Endothelial cell (in vitro differentiated cells): ENCODE results near the gene NCOA3. TPM values are rescaled to one million over a fixed set of nuclear protein-coding genes. Genes with fewer than 3 reads are reported as not detected.

Experiments
- DNase-seq: peaks from one replicate; pipeline ENCODE4 v3.0.0; 2021; ENCODE audit warnings: low spot score
- H3K27ac Mint-ChIP-seq: one replicate; pipeline ENCODE4 v1.8.0; 2021; ENCODE audit warnings: mixed read lengths, inconsistent platforms; ENCODE audit not compliant: unreplicated experiment
- H3K27me3 Mint-ChIP-seq: one replicate; pipeline ENCODE4 v1.8.0; 2021; ENCODE audit warnings: mild to moderate bottlenecking, moderate library complexity, mixed read lengths, inconsistent platforms; ENCODE audit not compliant: unreplicated experiment
- H3K36me3 Mint-ChIP-seq: one replicate; pipeline ENCODE4 v1.8.0; 2021; ENCODE audit warnings: mild to moderate bottlenecking, low read depth, mixed read lengths, inconsistent platforms; ENCODE audit not compliant: unreplicated experiment
- H3K4me1 Mint-ChIP-seq: one replicate; pipeline ENCODE4 v1.8.0; 2021; ENCODE audit warnings: mild to moderate bottlenecking, mixed read lengths, inconsistent platforms; ENCODE audit not compliant: unreplicated experiment
- H3K4me3 Mint-ChIP-seq: one replicate; pipeline ENCODE4 v1.8.0; 2021; ENCODE audit warnings: mild to moderate bottlenecking, mixed read lengths, inconsistent platforms; ENCODE audit not compliant: unreplicated experiment
- H3K9me3 Mint-ChIP-seq: one replicate; pipeline ENCODE4 v1.8.0; 2021; ENCODE audit warnings: mixed read lengths, inconsistent platforms; ENCODE audit not compliant: unreplicated experiment
- CTCF ChIP-seq: fragments of 200-600 bp; sonication (generic); IDR thresholded peaks from one replicate; pipeline ENCODE4 v1.5.0; 2021; ENCODE audit warnings: antibody characterized with exemption; ENCODE audit not compliant: unreplicated experiment
- total RNA-seq: library from RNA; stranded (reverse); fragmentation: NEBNext Ultra II Directional; extraction: Animal tissue kit (Norgen Biotek cat#: 25700); gene quantifications from one replicate; pipeline ENCODE4 v1.2.1, GENCODE V29; 2021; ENCODE audit not compliant: unreplicated experiment

NCOA3 gene
- total RNA-seq, 1 donor from 2014 or later, result 54.8 TPM

- H3K27ac Mint-ChIP-seq, result no peak overlapping the region
- peaks cover 12% of the 10 kb centered on the region for H3K4me1 Mint-ChIP-seq
- TF ChIP-seq CTCF, result no peak
- DNase-seq, result no peak
- H3K36me3 Mint-ChIP-seq, result no peaks in the 10 kb centered on the region
- no peaks in the 10 kb centered on the region for H3K27me3 Mint-ChIP-seq
- H3K4me3 Mint-ChIP-seq, result no peak overlapping the region
- H3K9me3 Mint-ChIP-seq, result no peaks in the 10 kb centered on the region
These were observed 44.7 kb downstream of the NCOA3 start for GRCh38 chr20:47546184-47547033.

- Mint-ChIP-seq H3K36me3 (no peaks in the 10 kb centered on the region), H3K27me3 (no peaks in the 10 kb centered on the region), H3K4me1 (peaks cover 12% of the 10 kb centered on the region), H3K27ac (no peak overlapping the region), H3K4me3 (no peak overlapping the region), H3K9me3 (no peaks in the 10 kb centered on the region)
- no peak for DNase-seq
- no peak for TF ChIP-seq CTCF
These were observed 45.3 kb downstream of the NCOA3 start for GRCh38 chr20:47547034-47547387.

- H3K36me3 Mint-ChIP-seq, result no peaks in the 10 kb centered on the region
- no peak for TF ChIP-seq CTCF
- H3K27me3 Mint-ChIP-seq, result peaks cover 1% of the 10 kb centered on the region
- DNase-seq, result no peak
- no peak overlapping the region for H3K4me3 Mint-ChIP-seq
- H3K4me1 Mint-ChIP-seq, result peaks cover 8% of the 10 kb centered on the region
- no peaks in the 10 kb centered on the region for H3K9me3 Mint-ChIP-seq
- no peak overlapping the region for H3K27ac Mint-ChIP-seq
These were observed 48.0 kb downstream of the NCOA3 start for GRCh38 chr20:47549671-47550070.

GRCh38 chr20:47551222-47551621 is 49.5 kb downstream of the NCOA3 start:
- no peak overlapping the region for H3K4me3 Mint-ChIP-seq
- TF ChIP-seq CTCF, result no peak
- DNase-seq, result no peak
- H3K27me3 Mint-ChIP-seq, result peaks cover 1% of the 10 kb centered on the region
- H3K27ac Mint-ChIP-seq, result no peak overlapping the region
- H3K9me3 Mint-ChIP-seq, result no peaks in the 10 kb centered on the region
- peaks cover 4% of the 10 kb centered on the region for H3K36me3 Mint-ChIP-seq
- H3K4me1 Mint-ChIP-seq, result peaks cover under 1% of the 10 kb centered on the region

- Mint-ChIP-seq H3K27me3 (peaks cover 1% of the 10 kb centered on the region), H3K27ac (no peak overlapping the region)
These were observed 50.2 kb downstream of the NCOA3 start for GRCh38 chr20:47551841-47552240.

More at GRCh38 chr20:47551841-47552240, 50.2 kb downstream of the NCOA3 start:
- H3K36me3 Mint-ChIP-seq, result peaks cover 4% of the 10 kb centered on the region
- H3K4me3 Mint-ChIP-seq, result no peak overlapping the region
- no peak for TF ChIP-seq CTCF
- DNase-seq, result no peak
- H3K9me3 Mint-ChIP-seq, result no peaks in the 10 kb centered on the region
- H3K4me1 Mint-ChIP-seq, result no peaks in the 10 kb centered on the region
